ENCODE data around the gene EDC4.
"Not testable (repeated sequence)": the region's sequence is repeated elsewhere in the genome, so short reads cannot be mapped to it uniquely, and the experiment has no call there.

Gene EDC4

GRCh38 chr16:67847064-67847861, 25.6 kb upstream of the EDC4 start, which contains the start of gene CENPT:
Gene CENPT, minus strand, starts transcription at chr16:67847693. Its CDS starts 13,834 bp downstream, at chr16:67833859.
- no peak for DNase-seq (ENCODE audit: low read depth, low spot score)

- DNase-seq (ENCODE audit: low read depth, low spot score) = no peak
These were observed 24.7 kb upstream of the EDC4 start for GRCh38 chr16:67848118-67848517.

DNA sequence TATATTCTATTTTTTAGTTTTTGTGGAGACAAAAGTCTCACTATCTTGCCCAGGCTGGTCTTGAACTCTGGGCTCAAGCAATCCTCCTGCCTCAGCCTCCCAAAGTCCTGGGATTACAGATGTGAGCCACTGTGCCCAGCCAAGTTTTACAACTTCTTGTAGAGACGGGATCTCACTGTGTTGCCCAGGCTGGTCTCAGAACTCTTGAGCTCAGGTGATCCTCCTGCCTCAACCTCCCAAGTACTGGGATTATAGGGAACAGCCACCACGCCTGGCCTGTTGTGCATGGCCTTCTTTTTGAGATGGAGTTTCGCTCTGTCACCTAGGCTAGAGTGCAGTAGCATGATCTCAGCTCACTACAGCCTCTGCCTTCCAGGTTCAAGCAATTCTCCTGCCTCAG, 19.2 kb upstream of the EDC4 start:
- DNase-seq (ENCODE audit: low read depth, low spot score) = no peak

GRCh38 chr16:67855789-67856188, 17.1 kb upstream of the EDC4 start:
- no peak for DNase-seq (ENCODE audit: low read depth, low spot score)

DNA sequence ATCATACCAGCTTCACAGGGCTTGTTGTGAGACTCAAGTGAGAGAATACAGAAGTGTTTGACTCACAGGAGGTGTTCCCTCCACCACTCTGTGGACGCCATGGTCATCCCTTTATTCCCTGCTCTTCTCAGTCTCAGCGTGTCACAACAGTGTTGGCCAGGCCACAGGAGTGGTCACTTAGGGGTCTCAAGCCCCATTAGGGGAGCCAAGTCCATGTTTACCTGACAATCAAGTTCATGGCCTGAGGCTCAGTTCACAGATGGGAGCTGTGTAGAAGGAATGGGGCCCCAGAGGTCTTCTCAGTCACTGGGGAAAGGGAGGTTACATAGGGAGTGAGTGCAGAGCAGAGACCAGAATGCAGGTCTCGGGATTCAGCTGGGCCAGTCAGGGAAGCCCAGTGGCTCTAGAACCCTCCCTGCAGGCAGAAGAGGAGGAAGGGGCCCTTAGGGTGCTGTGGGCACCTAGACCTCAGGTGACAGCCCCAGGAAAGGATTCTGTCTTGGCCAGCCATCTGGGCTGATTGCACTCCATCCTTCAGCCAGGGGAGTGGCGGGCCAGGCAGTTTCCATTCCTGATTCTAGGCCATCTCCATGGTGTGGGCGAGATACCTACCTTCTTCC, 15.8 kb upstream of the EDC4 start:
- no peak for DNase-seq (ENCODE audit: low read depth, low spot score)

DNA sequence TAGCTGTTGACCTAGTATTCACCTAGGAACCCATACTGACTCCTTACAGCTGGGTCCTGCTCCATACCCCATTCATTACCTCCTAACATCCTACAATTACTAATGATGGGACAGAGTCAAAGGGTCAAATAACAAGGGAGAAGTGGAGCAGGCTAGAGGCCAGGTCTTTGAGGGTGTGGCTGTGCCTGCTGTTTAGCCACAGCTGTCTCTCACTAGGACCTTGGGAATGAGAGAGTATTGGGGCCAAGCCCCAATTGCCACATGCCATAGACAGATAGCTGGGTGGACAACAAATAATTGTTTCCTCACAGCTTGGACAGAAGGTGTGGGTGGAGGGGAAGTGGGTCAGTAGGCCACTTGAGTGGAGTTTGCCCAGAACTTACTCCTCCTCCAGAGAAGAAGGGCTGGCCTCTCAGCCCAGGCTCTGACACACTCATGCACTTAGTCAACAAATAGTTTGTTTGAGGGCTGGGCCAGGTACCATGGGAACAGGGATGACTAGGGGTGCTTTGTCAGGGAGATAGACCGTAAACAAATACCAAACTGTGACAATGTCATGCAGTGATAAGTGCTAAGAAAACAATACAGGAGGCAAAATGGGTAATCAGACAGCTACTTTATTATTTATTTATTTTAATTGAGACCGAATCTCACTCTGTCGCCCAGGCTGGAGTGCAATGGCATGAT, 15.2 kb upstream of the EDC4 start:
- DNase-seq (ENCODE audit: low read depth, low spot score) = no peak

DNA sequence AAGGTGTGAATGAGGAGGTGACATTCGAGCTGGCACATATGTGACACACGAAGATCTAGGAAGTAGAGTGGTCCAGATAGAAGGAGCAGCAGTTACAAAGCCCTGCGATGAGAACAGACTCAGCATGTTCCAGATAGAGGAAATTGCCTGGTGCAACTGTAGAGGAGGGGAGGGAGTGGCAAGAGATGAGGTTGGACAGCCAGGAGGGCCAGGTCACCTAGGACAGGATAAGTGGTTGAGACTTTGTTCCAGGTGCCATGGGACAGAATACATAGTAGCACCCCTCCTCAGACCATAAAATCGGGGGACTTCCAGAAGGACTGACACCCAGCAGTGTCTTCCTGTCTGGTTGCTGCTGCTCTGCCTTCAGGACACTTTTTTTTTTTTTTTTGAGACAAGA, 14.4 kb upstream of the EDC4 start:
- DNase-seq (ENCODE audit: low read depth, low spot score) = no peak

DNA sequence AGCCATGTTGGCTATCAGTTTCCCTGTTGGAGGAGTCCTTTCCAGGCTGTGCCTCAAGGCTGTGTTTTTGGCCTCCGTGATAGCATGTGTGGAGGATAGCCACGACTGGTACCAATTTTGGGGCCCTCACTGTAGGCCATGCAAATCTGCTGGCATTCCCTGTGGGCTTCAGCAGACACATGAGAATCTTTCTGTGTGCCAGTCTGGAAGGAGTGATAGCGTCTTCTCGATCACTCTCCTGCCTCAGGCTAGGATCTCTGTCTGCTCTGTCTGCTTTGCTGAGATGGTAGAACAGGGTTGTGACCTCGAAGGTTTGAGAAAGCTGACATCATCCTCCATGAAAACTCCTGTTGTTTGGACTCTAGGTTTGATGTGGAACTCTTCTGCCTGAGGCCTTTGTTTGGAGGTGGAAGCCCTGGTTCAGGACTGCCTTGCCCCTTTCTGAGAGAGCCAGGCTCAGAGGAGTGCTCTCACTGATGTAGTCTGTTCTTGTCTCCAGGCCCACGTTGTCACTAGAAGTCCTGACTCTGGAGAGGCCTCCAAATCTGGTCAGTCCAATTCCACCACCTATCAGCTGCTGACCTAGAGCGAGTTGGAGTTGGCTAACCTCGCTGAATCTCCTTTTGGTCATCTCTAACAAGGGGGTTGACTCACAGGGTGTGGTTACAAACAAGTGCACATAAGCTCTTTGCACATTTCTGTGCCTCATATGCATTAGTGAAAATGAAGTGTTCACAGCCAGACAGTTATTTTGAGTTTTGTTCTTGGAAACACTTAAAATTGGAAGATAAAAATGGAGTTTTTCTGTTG, 12.1 kb upstream of the EDC4 start:
- DNase-seq (ENCODE audit: low read depth, low spot score) = no peak

GRCh38 chr16:67861877-67862276, 11.0 kb upstream of the EDC4 start:
- no peak for DNase-seq (ENCODE audit: low read depth, low spot score)

- no peak for DNase-seq (ENCODE audit: low read depth, low spot score)
These were observed 9.9 kb upstream of the EDC4 start for GRCh38 chr16:67862623-67863583.

DNA sequence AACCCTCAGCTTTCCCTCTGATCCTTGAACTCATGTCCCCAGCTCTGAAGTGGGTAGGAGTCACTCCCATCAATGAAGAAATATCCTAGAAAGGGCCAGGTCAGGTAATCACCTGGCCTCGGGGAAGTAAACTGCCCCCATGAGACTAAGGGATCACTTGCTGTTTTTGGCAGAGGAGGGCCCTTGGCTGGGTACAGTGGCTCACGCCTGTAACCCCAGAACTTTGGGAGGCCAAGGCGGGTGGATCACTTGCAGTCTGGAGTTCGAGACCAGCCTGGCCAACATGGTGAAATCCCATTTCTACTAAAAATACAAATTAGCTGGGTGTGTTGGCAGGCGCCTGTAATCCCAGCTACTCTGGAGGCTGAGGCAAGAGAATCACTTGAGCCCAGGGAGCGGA, 8.8 kb upstream of the EDC4 start:
- DNase-seq (ENCODE audit: low read depth, low spot score) = not testable (repeated sequence)

DNA sequence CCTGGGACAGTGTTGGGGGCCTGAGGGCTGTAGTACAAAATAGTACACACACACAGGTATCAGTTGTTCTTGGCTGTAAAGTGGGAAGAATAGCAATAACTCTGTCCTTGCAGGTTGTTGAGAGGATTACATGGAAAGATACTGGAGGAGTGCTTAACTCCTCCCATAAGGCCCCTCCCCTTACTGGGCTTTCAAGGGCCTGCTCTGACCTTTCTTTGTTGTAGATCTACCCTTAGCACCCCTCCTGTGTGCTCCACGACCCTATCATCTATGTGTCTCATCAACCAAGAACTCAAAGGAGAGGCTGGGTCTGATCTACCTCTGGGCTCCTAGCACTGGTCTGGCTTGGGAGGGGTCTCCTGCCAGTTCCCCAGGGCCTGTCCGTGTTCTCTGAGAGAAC, 8.3 kb upstream of the EDC4 start:
- no peak for DNase-seq (ENCODE audit: low read depth, low spot score)

GRCh38 chr16:67865318-67865717, 7.5 kb upstream of the EDC4 start:
- DNase-seq (ENCODE audit: low read depth, low spot score) = no peak

DNA sequence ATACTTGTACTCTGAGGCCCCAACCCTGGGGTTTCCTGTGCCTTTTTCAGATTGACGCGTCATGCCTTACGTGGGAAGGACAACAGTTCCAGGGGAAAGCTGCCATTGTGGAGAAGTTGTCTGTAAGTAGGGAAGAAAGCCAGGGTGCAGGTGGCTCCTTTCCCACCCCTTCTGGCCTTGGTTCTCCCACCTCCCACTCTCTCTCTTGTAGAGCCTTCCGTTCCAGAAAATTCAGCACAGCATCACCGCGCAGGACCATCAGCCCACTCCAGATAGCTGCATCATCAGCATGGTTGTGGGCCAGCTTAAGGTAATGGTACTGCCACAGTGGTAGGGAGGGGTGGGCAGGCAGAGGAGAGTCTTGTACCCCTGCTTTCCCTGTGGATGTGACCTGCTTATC, 4.6 kb upstream of the EDC4 start:
- DNase-seq (ENCODE audit: low read depth, low spot score) = no peak

GRCh38 chr16:67869653-67870052, 3.2 kb upstream of the EDC4 start:
- DNase-seq (ENCODE audit: low read depth, low spot score) = no peak

DNA sequence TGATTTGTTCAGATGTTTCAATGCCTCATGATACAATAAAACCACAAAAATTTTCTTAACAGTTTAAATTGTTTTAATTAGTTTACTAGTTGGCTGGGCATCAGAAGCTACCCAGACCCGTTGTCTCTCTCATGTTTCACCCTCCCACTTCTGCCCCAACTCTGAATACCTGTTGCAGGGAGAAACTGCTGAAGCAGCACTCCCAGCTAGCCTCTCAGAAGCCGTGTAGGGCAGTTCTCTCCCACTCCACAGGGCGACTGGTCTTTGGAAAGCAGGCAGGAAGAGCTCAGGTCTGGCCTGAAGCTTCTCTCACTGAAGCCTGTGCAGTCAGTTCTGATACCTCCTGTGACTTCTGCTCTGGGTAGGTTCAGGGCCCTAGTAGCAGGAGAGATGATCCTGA, 1.6 kb upstream of the EDC4 start:
- DNase-seq (ENCODE audit: low read depth, low spot score) = no peak

DNA sequence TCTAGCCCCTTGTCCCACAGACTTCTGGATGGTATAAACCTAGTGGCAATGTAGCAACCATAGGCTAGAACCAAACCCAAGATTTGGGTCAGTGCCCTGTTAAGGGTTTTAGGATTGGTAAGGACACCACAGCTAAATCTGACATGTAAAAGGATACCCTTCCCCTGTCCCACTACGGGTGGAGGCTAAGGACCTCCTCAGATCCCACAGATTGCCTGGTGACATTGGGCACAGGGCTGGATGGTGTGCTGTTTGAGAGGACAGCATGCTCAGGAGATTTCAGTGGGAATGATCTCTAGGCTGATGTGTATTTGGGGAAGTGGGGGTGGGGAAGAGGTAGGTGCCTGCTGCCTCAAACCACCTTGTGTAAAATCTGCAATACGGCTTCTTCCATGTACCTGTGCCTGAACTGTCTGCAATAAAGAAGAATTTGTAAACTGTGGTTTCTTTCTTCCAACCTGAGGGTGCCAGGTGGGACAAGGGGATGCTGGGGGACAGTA, 671 bp upstream of the EDC4 start:
- no peak for DNase-seq (ENCODE audit: low read depth, low spot score)

DNA sequence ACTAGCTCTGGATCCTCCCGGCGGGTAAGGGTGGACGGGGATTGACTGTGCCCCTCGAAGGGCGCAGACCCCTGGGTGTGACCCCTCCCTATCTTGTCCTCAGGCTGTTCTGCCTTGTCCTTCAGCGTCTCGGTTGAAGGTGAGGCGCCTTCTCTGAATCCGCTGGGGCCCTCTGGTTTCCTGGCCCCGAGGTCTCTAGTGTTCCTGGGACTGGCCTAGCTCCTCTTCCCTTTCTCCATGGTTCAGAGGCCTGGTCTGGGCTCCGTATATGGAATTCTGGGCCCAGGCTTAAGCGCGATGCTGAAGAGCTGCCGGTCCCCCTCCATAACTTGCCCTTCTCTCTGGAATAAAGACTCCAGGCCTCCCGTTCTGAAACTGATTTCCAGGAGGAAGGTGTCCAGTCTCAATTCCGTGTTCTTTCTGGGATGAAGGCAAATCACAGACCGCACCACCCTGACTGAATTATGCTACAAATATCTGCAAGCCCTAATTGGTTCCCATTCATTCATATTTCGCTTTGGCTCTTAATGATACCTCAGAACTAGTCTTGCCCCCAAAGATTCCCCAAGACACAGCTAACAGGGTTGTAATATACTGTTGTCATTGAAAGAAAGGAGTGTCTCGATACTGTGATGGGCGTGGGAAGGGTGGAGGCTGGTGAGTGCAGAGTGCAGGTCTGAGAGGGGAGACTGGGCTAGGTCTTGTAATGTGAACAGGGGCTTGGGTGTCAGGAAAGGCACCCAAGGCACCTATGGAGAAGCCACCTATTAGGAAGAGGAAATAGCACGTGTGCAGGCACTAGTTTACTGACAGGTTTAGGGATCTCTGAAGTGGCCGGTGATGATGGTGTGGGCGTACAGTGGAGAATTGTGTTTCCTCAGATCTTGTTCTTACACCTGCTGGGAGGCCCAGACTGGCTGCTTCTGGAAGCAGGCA, 851 bp downstream of the EDC4 start:
- DNase-seq (ENCODE audit: low read depth, low spot score) = no peak

DNA sequence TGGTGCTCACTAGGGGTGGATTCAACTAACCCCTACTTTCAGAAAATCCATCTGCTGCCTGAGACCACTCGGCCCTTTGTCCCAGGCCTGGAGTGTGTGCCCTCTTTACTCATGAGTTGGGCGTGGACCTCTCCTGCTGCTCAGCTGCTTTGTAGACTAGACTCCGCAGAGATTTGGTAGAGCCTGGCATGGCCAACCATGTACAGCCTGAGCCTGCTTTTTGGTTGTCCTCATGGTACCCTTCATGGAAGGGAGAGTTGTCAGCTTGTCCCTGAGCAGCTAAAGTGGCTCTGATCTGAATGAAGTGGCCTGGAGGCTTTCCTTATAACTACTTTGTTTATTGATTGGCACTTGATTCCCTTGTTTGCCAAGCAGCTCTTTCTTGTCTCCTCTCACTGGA, 1.5 kb downstream of the EDC4 start:
- no peak for DNase-seq (ENCODE audit: low read depth, low spot score)
